EL (cell line): ENCODE data around the gene TM4SF4.

Experiments
- DNase-seq: peaks from one replicate; pipeline ENCODE4 v3.0.0-alpha.2; 2016

TM4SF4 gene

GRCh38 chr3:149455989-149456388 is 18.5 kb upstream of the TM4SF4 start:
- no peak for DNase-seq

GRCh38 chr3:149459491-149460059 is 14.9 kb upstream of the TM4SF4 start:
- DNase-seq, result no peak

- no peak for DNase-seq
Measured at GRCh38 chr3:149460117-149460516, 14.4 kb upstream of the TM4SF4 start.

- no peak for DNase-seq
Measured at GRCh38 chr3:149462051-149462450, 12.4 kb upstream of the TM4SF4 start.

GRCh38 chr3:149462581-149463011 is 11.9 kb upstream of the TM4SF4 start:
- DNase-seq, result peak; percentile 76

- no peak for DNase-seq
Measured at GRCh38 chr3:149463921-149464320, 10.6 kb upstream of the TM4SF4 start.

GRCh38 chr3:149464542-149465328 is 9.8 kb upstream of the TM4SF4 start:
- no peak for DNase-seq

- DNase-seq, result no peak
Measured at GRCh38 chr3:149465351-149465883, 9.1 kb upstream of the TM4SF4 start.

- peak; percentile 93 for DNase-seq
Measured at GRCh38 chr3:149466192-149466591, 8.3 kb upstream of the TM4SF4 start.

GRCh38 chr3:149468504-149469212 is 5.8 kb upstream of the TM4SF4 start:
- DNase-seq, result no peak

GRCh38 chr3:149470381-149470780 is 4.1 kb upstream of the TM4SF4 start:
- no peak for DNase-seq

GRCh38 chr3:149472030-149472797 is 2.3 kb upstream of the TM4SF4 start:
- DNase-seq, result peak; percentile 58

GRCh38 chr3:149473357-149474249 is 894 bp upstream of the TM4SF4 start:
- DNase-seq, result peak; percentile 92

- DNase-seq, result no peak
Measured at GRCh38 chr3:149475451-149476060, 1.1 kb downstream of the TM4SF4 start.

- no peak for DNase-seq
Measured at GRCh38 chr3:149476225-149476624, 1.7 kb downstream of the TM4SF4 start.

GRCh38 chr3:149479621-149480325 is 5.3 kb downstream of the TM4SF4 start:
- DNase-seq, result no peak

- peak; percentile 91 for DNase-seq
Measured at GRCh38 chr3:149480326-149481017, 6.0 kb downstream of the TM4SF4 start.

- DNase-seq, result no peak
Measured at GRCh38 chr3:149481056-149481455, 6.6 kb downstream of the TM4SF4 start.

- no peak for DNase-seq
Measured at GRCh38 chr3:149481491-149481890, 7.0 kb downstream of the TM4SF4 start.

GRCh38 chr3:149486726-149487125 is 12.2 kb downstream of the TM4SF4 start:
- no peak for DNase-seq
